ENCODE measurements around the gene GAPVD1. TPM values are rescaled to one million over a fixed set of nuclear protein-coding genes. Genes with fewer than 3 reads are reported as not detected.
"Not testable (repeated sequence)": the region's sequence is repeated elsewhere in the genome, so short reads cannot be mapped to it uniquely, and the experiment has no call there.

GAPVD1 gene
- total RNA-seq, 1 donor from 2014 or later, result 49.5 TPM

DNA sequence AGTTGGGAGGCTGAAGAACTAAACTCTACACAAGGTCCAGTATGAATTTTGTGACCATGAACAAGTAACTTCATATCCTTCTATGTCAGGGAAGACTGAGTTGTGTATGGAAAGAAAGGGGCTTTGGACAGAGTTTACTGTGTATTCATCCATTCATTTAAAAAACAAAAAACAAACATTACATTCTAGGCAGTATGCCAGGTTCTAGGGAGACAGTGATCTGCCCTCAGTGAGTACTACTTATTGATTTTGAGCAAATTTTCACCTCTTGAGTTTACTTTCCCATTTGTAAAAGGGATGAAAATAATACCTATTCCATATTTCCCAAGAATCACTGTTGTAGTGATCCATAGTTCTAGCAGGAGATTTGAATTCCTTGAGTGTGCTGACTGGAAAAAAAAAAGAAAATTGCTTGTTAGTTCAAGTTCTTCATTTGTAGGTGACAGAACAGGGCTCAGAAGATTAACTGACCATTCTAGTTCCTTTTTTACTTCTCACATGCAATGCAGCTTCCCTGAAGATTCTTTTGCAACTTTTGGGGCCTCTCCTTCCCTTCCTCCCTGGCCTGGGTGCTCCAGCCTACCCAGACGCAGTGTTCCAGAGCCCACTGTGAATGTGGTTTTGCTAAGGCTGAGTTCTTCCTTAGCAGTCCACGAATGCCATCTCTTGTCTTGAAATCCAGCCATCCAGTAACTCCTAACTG is 2.6 kb upstream of the GAPVD1 start:
- TF ChIP-seq, protein P1, sequence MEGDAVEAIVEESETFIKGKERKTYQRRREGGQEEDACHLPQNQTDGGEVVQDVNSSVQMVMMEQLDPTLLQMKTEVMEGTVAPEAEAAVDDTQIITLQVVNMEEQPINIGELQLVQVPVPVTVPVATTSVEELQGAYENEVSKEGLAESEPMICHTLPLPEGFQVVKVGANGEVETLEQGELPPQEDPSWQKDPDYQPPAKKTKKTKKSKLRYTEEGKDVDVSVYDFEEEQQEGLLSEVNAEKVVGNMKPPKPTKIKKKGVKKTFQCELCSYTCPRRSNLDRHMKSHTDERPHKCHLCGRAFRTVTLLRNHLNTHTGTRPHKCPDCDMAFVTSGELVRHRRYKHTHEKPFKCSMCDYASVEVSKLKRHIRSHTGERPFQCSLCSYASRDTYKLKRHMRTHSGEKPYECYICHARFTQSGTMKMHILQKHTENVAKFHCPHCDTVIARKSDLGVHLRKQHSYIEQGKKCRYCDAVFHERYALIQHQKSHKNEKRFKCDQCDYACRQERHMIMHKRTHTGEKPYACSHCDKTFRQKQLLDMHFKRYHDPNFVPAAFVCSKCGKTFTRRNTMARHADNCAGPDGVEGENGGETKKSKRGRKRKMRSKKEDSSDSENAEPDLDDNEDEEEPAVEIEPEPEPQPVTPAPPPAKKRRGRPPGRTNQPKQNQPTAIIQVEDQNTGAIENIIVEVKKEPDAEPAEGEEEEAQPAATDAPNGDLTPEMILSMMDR (IDR thresholded peaks at IDR 0.05; ENCODE audit: unreplicated experiment), result no peak
- Mint-ChIP-seq H3K27me3 (no peaks in the 10 kb centered on the region), H3K36me3 (ENCODE audit: insufficient read depth) (peaks cover 2% of the 10 kb centered on the region), H3K9me3 (ENCODE audit: low read depth) (no peaks in the 10 kb centered on the region), H3K27ac (peak overlapping the region; percentile 50), H3K4me3 (ENCODE audit: low read depth) (no peak overlapping the region), H3K4me1 (ENCODE audit: low read depth) (peaks cover 12% of the 10 kb centered on the region)
- no peak for DNase-seq (ENCODE audit: low spot score, unreplicated experiment)

GRCh38 chr9:125260561-125260960 is 1.1 kb upstream of the GAPVD1 start:
- Mint-ChIP-seq H3K27me3 (no peaks in the 10 kb centered on the region), H3K27ac (peak overlapping the region; percentile 94), H3K36me3 (ENCODE audit: insufficient read depth) (peaks cover 3% of the 10 kb centered on the region), H3K4me1 (ENCODE audit: low read depth) (peaks cover 12% of the 10 kb centered on the region), H3K9me3 (ENCODE audit: low read depth) (no peaks in the 10 kb centered on the region), H3K4me3 (ENCODE audit: low read depth) (peak overlapping the region; percentile 95)
- DNase-seq (ENCODE audit: low spot score, unreplicated experiment), result no peak
- TF ChIP-seq, protein P1 (IDR thresholded peaks at IDR 0.05; ENCODE audit: unreplicated experiment), result no peak

DNA sequence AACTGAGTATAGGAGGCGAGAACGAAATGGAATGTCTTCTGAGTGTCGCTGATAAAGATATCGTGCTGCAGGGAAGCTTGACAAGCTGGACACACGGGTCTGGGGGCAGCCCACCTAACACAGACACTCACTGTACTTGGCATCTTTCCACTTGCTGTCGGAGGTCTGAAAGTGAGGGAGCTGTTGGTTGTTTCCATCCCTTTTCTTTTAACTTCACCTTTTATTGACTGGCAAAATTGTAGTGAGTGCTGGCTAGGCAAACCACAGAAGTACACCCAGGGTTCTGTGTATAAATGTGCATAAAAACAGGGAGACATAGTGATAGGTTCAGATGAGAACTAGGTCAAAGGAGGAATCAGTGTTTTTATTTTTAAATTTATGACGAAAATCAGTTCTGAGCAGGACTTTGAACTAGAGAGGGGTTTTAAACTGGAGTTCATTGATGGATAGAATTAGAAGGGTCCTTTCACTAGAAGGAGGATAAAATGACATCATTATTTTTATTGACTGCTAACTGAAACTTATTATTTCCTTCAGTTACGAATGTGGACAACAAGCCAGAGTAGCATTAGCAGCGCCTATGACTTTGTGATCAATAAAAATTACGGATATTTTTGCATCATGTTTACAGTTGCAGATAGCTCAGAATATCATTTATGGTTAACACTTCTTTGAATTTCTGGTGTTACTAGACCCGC is 817 bp downstream of the GAPVD1 start:
- Mint-ChIP-seq H3K9me3 (ENCODE audit: low read depth) (no peaks in the 10 kb centered on the region), H3K27me3 (no peaks in the 10 kb centered on the region), H3K36me3 (ENCODE audit: insufficient read depth) (peaks cover 8% of the 10 kb centered on the region), H3K4me1 (ENCODE audit: low read depth) (peaks cover 12% of the 10 kb centered on the region), H3K4me3 (ENCODE audit: low read depth) (peak overlapping the region; percentile 95), H3K27ac (peak overlapping the region; percentile 94)
- no peak for DNase-seq (ENCODE audit: low spot score, unreplicated experiment)
- TF ChIP-seq, protein P1 (IDR thresholded peaks at IDR 0.05; ENCODE audit: unreplicated experiment), result no peak

DNA sequence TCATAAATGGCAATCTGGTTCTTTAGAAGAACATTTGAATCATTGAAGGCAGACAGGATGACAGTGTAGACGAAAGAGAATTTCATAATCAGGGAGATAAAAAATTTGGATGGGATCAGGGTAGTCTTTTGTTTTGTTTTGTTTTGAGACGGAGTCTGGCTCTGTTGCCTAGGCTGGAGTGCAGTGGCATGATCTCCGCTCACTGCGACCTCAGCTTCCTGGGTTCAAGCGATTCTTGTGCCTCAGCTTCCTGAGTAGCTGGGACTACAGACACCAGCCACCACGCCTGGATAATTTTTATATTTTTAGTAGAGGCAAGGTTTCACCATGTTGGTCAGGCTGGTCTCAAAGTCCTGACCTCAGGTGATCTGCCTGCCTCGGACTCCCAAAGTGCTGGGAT is 2.4 kb downstream of the GAPVD1 start:
- H3K36me3 Mint-ChIP-seq (ENCODE audit: insufficient read depth), result not testable (repeated sequence)
- H3K27ac Mint-ChIP-seq, result peak overlapping the region; percentile 49

DNA sequence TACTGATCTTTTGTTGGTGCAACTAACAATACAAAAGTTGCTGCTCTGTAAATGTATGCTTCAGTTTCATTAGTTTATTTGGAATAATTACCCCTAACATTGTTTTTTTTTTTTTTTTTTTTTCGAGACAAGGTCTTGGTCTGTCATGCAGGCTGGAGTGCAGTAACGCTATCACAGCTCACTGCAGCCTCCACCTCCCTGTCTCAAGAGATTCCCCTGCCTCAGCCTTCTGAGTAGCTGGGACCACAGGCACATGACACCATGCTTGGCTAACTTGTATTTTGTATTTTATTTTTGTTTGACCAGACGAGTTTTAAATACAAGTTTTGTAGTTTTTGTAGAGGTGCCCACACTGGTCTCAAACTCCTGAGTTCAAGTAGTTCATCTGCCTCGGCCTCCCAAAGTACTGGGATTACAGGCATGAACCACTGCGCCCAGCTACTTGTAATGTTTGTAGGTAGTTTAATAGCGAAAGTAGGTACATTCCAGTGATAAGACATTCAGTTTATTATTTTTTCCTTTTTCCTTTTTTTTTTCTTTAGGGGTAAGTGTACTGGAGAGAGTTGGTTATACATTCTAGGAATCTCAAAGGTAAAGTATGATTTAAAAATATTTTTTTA is 6.9 kb downstream of the GAPVD1 start:
- Mint-ChIP-seq H3K27me3 (no peaks in the 10 kb centered on the region), H3K4me1 (ENCODE audit: low read depth) (peaks cover 18% of the 10 kb centered on the region), H3K4me3 (ENCODE audit: low read depth) (no peak overlapping the region), H3K27ac (peak overlapping the region; percentile 24), H3K9me3 (ENCODE audit: low read depth) (no peaks in the 10 kb centered on the region), H3K36me3 (ENCODE audit: insufficient read depth) (peaks cover 9% of the 10 kb centered on the region)
- no peak for DNase-seq (ENCODE audit: low spot score, unreplicated experiment)
- TF ChIP-seq, protein P1 (IDR thresholded peaks at IDR 0.05; ENCODE audit: unreplicated experiment), result no peak

More for the DNA sequence above, 2.4 kb downstream of the GAPVD1 start:
- not testable (repeated sequence) for H3K4me3 Mint-ChIP-seq (ENCODE audit: low read depth); DNase-seq (ENCODE audit: low spot score, unreplicated experiment); H3K27me3 Mint-ChIP-seq; H3K9me3 Mint-ChIP-seq (ENCODE audit: low read depth)
- peaks cover 12% of the 10 kb centered on the region for H3K4me1 Mint-ChIP-seq (ENCODE audit: low read depth)
